Activated CD4-positive, CD25-positive, alpha-beta regulatory T cell (primary cell): Measurements from ENCODE around the gene FASTKD3.
"Not testable (repeated sequence)": the region's sequence is repeated elsewhere in the genome, so short reads cannot be mapped to it uniquely, and the experiment has no call there.

ENCODE experiments used
- DNase-seq, 4 experiments: peaks; one replicate each; lab custom pipeline; 2025; lab: John Stamatoyannopoulos, UW

Gene FASTKD3

GRCh38 chr5:7868773-7869473, at the start of gene FASTKD3, which contains the start of gene MTRR:
TSS of gene FASTKD3 (minus strand) at chr5:7869031. CDS start at chr5:7868083, 948 bp downstream.
TSS of gene MTRR (plus strand) at chr5:7869148. CDS start at chr5:7870795, 1,647 bp downstream.
- peak; percentile 78 to 79 (median 78) for DNase-seq

GRCh38 chr5:7917130-7918123, 48.6 kb upstream of the FASTKD3 start:
- no peak for DNase-seq

- no peak for DNase-seq
Observed at GRCh38 chr5:7916171-7916804, 47.5 kb upstream of the FASTKD3 start.

- DNase-seq = not testable (repeated sequence)
Observed at GRCh38 chr5:7911429-7911771, 42.6 kb upstream of the FASTKD3 start.

GRCh38 chr5:7910738-7911428, 42.1 kb upstream of the FASTKD3 start:
- DNase-seq = no peak

- DNase-seq = no peak
Observed at GRCh38 chr5:7908317-7908716, 39.5 kb upstream of the FASTKD3 start.

GRCh38 chr5:7907612-7908011, 38.8 kb upstream of the FASTKD3 start:
- no peak for DNase-seq

GRCh38 chr5:7904170-7904569, 35.3 kb upstream of the FASTKD3 start:
- no peak for DNase-seq

GRCh38 chr5:7902666-7903625, 34.1 kb upstream of the FASTKD3 start:
- no peak for DNase-seq

GRCh38 chr5:7902201-7902600, 33.4 kb upstream of the FASTKD3 start:
- DNase-seq = no peak

- no peak for DNase-seq
Observed at GRCh38 chr5:7897014-7897600, 28.3 kb upstream of the FASTKD3 start.

GRCh38 chr5:7894860-7895259, 26.0 kb upstream of the FASTKD3 start:
- no peak for DNase-seq

GRCh38 chr5:7894439-7894838, 25.6 kb upstream of the FASTKD3 start:
- DNase-seq = no peak

- DNase-seq = no peak
Observed at GRCh38 chr5:7888901-7889300, 20.1 kb upstream of the FASTKD3 start.

GRCh38 chr5:7886849-7887475, 18.1 kb upstream of the FASTKD3 start:
- DNase-seq = no peak

- no peak for DNase-seq
Observed at GRCh38 chr5:7884491-7885267, 15.8 kb upstream of the FASTKD3 start.

GRCh38 chr5:7882926-7883325, 14.1 kb upstream of the FASTKD3 start:
- DNase-seq = no peak

- no peak for DNase-seq
Observed at GRCh38 chr5:7881816-7882215, 13.0 kb upstream of the FASTKD3 start.

GRCh38 chr5:7881091-7881490, 12.3 kb upstream of the FASTKD3 start:
- DNase-seq = no peak
